ENCODE results near the gene TSSK6.

TSSK6 gene

DNA sequence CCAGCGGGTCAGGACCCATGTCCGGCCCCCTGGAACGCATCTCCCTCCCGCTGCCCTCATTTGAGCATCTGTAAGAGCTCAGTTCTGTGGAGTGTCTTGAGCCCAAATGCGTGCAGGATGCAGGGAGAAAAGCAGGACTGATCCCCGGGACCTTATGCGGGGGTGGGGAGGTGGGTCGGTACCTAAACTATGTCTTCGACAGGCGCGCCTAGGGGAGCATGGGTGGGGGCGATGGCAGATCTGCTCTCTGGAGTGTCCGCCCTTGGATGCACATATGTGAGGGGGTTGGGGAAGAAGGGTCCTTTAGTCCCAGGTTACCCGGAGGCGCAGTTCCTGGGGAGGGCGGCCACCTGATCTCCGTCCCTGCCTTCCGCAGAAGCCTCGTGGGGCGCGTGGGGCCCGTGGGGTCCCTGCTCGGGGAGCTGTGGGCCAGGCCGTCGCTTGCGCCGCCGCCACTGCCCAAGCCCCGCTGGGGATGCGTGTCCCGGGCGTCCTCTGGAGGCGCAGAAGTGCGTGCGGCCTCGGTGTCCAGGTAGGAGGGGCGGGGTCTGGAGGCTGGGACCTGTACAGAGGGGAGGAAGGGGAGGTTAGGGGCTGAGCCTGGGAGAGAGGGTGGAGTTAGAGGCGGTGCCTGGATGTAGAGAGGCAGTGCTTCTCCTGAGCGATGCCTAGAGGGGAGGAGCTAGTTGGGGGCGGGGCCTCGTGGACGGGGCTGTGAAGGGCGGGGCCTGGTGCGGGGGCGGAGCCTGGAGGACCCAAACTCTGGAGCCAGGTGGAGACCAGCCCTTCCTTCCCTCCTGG lies 25.6 kb upstream of the TSSK6 start:
- Mint-ChIP-seq H3K4me3 (peak overlapping the region; percentile 58), H3K27ac (no peak overlapping the region), H3K36me3 (no peaks in the 10 kb centered on the region), H3K27me3 (peaks cover 76% of the 10 kb centered on the region), H3K4me1 (peaks cover 37% of the 10 kb centered on the region), H3K9me3 (no peaks in the 10 kb centered on the region)
- peak; percentile 83 for DNase-seq
- CTCF ChIA-PET = interaction anchor here (0.9 to 1.6 kb wide), 4 partner anchors 9 to 104 kb away, joined by 3 to 9 read pairs (median 4); no protein-coding TSS in a partner anchor

GRCh38 chr19:19540064-19540714 lies 24.8 kb upstream of the TSSK6 start:
- peaks cover 76% of the 10 kb centered on the region for H3K27me3 Mint-ChIP-seq
- no peaks in the 10 kb centered on the region for H3K9me3 Mint-ChIP-seq
- H3K4me3 Mint-ChIP-seq = peak overlapping the region; percentile 52
- peak; percentile 72 for DNase-seq
- no peak overlapping the region for H3K27ac Mint-ChIP-seq
- H3K4me1 Mint-ChIP-seq = peaks cover 37% of the 10 kb centered on the region
- H3K36me3 Mint-ChIP-seq = no peaks in the 10 kb centered on the region
- CTCF ChIA-PET = interaction anchor here (1.6 kb wide), 1 partner anchor 14 kb away, joined by 9 read pairs; no protein-coding TSS in a partner anchor

- CTCF ChIA-PET = interaction anchor here (1.2 kb wide), 1 partner anchor 15 kb away, joined by 6 read pairs; no protein-coding TSS in a partner anchor
These were observed 24.3 kb upstream of the TSSK6 start for GRCh38 chr19:19539698-19540063.

DNA sequence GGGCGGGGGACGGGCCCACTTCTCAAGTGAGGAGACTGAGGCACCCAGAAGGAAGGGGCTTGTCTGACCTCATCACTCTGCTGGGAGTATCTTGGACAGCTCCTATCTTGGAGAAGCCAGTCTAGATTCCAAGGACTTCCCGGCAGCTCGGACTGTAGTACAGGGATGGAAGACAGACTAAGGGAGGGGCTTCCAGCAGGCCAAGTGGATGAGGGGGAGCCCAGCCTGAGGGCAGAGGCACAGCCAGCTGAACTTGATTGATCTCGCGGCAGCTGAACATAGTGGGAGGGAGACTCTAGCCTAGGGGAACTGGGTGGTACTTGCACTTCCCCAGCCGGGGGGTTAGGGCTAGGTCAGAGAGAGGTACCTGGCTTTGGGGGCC lies 23.4 kb upstream of the TSSK6 start:
- H3K4me1 Mint-ChIP-seq = peaks cover 37% of the 10 kb centered on the region
- CTCF ChIA-PET = interaction anchor here (1.2 kb wide), 1 partner anchor 16 kb away, joined by 6 read pairs; no protein-coding TSS in a partner anchor
- DNase-seq = no peak
- no peaks in the 10 kb centered on the region for H3K36me3 Mint-ChIP-seq
- H3K9me3 Mint-ChIP-seq = no peaks in the 10 kb centered on the region
- no peak overlapping the region for H3K27ac Mint-ChIP-seq
- no peak overlapping the region for H3K4me3 Mint-ChIP-seq
- H3K27me3 Mint-ChIP-seq = peaks cover 74% of the 10 kb centered on the region

More at GRCh38 chr19:19539698-19540063, 24.3 kb upstream of the TSSK6 start:
- Mint-ChIP-seq H3K9me3 (no peaks in the 10 kb centered on the region), H3K27ac (no peak overlapping the region), H3K4me1 (peaks cover 37% of the 10 kb centered on the region), H3K4me3 (no peak overlapping the region), H3K27me3 (peaks cover 76% of the 10 kb centered on the region), H3K36me3 (no peaks in the 10 kb centered on the region)
- DNase-seq = no peak

DNA sequence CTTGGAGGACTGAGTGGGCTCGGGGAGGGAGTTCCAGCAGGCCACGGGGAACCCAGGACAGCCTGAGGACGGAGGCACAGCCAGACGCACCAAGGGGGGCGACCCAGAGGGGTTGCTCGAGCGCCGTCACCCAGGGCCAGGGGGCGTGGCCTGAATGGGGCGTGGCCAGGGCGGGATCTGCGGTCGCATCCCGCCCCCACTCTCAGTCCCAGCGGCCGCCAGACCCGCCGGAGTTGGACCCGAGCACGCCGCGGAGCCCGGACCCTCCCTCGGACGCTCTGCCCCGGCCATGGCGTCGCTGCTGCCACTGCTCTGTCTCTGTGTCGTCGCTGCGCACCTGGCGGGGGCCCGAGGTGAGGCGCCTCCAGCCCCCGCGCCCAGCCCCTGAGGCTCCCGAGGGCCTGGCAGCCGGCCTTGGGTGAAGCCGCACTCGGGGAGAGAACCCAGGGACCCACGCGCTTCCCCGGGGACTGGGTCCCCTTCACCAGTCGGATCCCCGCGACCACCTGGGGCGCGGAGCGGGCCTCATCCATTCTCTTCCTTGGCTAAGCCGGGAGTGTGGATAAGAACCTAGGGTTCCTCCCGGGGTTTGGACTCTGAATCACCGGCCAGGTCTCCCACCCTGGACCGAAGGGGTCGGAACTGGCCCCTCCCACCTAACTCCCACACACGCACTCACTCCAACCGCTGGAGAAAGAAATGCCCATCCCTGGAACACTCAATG lies 22.9 kb upstream of the TSSK6 start, which contains the start of gene CILP2:
CILP2 (plus strand) TSS at position 205 of the 724 bp plus-strand sequence; CDS start at position 290, 85 bp downstream.
- no peaks in the 10 kb centered on the region for H3K9me3 Mint-ChIP-seq
- H3K4me1 Mint-ChIP-seq = peaks cover 37% of the 10 kb centered on the region
- CTCF ChIA-PET = interaction anchor here (1.2 kb wide), 1 partner anchor 17 kb away, joined by 6 read pairs; no protein-coding TSS in a partner anchor
- no peaks in the 10 kb centered on the region for H3K36me3 Mint-ChIP-seq
- no peak within 1 kb of the TSS for H3K4me3 Mint-ChIP-seq
- peak; percentile 42 for DNase-seq
- H3K27me3 Mint-ChIP-seq = peaks cover 68% of the 10 kb centered on the region
- H3K27ac Mint-ChIP-seq = peak within 1 kb of the TSS; percentile 49

GRCh38 chr19:19537075-19538048 lies 22.0 kb upstream of the TSSK6 start:
- H3K4me3 Mint-ChIP-seq = no peak overlapping the region
- CTCF ChIA-PET = no interaction called here
- no peak for DNase-seq
- no peaks in the 10 kb centered on the region for H3K9me3 Mint-ChIP-seq
- peaks cover 37% of the 10 kb centered on the region for H3K4me1 Mint-ChIP-seq
- peaks cover 63% of the 10 kb centered on the region for H3K27me3 Mint-ChIP-seq
- H3K27ac Mint-ChIP-seq = peak overlapping the region; percentile 49
- H3K36me3 Mint-ChIP-seq = no peaks in the 10 kb centered on the region

DNA sequence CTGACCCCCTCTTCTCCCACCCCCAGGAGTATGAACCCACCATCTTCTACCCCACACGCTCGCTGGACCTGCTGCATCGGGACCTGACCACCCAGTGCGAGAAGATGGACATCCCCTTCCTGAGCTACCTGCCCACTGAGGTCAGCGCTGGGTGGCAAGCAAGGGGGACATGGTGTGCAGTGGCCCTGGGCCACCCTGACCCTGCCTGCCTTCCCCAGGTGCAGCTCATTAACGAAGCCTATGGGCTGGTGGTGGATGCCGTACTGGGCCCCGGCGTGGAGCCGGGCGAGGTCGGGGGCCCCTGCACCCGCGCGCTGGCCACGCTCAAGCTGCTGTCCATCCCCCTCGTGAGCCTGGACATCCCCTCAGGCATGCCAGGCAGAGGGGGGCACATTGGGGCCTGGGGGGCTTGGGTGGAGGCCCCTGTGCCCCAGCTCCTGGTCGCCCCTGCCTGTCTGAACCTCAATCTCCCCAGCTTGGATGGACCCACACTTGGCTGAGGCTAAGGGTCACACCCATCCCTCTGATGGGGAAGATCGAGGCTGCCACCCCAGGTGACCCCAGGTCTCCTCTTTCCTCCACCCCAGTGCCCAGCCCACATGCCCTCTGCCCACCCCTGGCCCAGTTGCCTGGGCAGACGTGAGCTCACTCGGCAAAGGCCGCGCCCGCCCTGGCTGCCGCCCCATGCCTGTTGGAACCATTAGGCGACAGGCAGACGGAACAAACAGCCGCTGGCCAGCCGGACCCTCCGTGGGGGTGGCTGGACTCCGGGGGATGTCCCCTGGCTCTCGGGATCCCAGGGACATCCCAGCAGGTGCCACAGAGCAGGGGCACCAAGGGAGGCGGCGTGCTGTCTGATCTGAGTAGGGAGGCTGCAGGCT lies 20.2 kb upstream of the TSSK6 start:
- H3K4me1 Mint-ChIP-seq = peaks cover 26% of the 10 kb centered on the region
- no peak overlapping the region for H3K27ac Mint-ChIP-seq
- H3K4me3 Mint-ChIP-seq = no peak overlapping the region
- H3K36me3 Mint-ChIP-seq = peaks cover 4% of the 10 kb centered on the region
- CTCF ChIA-PET = interaction anchor here (0.8 to 1.1 kb wide), 3 partner anchors 10 to 108 kb away, joined by 3 to 4 read pairs (median 3); partner anchors contain the start of gene GMIP
- DNase-seq = no peak
- no peaks in the 10 kb centered on the region for H3K9me3 Mint-ChIP-seq
- H3K27me3 Mint-ChIP-seq = peaks cover 46% of the 10 kb centered on the region

DNA sequence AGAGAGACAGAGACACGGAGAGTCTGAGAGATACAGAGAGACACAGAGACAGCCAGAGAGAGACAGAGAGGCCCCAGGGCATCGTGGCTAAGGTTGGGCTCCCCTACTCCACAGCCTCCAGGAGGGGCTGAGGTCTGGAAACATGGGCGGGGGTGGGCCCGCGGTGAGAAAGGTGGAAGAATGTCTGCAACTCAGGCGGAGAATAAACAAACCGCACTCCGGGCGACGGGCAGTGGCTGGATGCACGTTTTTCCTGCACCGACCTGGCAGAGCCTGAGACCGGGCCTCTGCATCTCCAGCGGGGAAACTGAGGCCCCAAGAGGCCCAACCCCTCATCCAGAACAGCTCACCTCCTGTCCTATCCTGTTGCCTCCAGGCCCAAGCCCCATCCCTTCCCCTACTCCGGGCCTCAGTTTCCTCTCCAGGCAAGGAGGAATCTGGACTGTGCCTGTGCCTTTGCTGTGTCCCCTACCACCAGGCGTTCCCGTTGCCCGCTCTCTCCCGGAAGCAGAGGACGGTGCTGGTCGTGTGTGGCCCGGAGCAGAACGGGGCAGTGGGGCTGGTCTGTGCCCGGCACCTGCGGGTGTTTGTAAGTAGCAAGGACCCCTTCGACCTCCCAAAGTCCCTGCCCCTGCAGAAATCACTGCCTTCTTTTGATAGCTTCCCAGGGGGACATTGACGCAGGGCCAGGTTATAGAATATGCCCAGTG lies 19.4 kb upstream of the TSSK6 start:
- Mint-ChIP-seq H3K9me3 (no peaks in the 10 kb centered on the region), H3K4me3 (no peak overlapping the region), H3K36me3 (peaks cover 4% of the 10 kb centered on the region), H3K27me3 (peaks cover 38% of the 10 kb centered on the region), H3K4me1 (peaks cover 25% of the 10 kb centered on the region), H3K27ac (no peak overlapping the region)
- CTCF ChIA-PET = interaction anchor here (0.8 to 1.1 kb wide), 2 partner anchors 20 to 109 kb away, joined by 3 to 4 read pairs; partner anchors contain the start of gene GMIP
- DNase-seq = no peak

- Mint-ChIP-seq H3K9me3 (no peaks in the 10 kb centered on the region), H3K27ac (no peak overlapping the region), H3K4me1 (peaks cover 22% of the 10 kb centered on the region), H3K36me3 (peaks cover 5% of the 10 kb centered on the region), H3K27me3 (peaks cover 29% of the 10 kb centered on the region), H3K4me3 (no peak overlapping the region)
- DNase-seq = no peak
- CTCF ChIA-PET = no interaction called here
These were observed 18.5 kb upstream of the TSSK6 start for GRCh38 chr19:19533841-19534240.

DNA sequence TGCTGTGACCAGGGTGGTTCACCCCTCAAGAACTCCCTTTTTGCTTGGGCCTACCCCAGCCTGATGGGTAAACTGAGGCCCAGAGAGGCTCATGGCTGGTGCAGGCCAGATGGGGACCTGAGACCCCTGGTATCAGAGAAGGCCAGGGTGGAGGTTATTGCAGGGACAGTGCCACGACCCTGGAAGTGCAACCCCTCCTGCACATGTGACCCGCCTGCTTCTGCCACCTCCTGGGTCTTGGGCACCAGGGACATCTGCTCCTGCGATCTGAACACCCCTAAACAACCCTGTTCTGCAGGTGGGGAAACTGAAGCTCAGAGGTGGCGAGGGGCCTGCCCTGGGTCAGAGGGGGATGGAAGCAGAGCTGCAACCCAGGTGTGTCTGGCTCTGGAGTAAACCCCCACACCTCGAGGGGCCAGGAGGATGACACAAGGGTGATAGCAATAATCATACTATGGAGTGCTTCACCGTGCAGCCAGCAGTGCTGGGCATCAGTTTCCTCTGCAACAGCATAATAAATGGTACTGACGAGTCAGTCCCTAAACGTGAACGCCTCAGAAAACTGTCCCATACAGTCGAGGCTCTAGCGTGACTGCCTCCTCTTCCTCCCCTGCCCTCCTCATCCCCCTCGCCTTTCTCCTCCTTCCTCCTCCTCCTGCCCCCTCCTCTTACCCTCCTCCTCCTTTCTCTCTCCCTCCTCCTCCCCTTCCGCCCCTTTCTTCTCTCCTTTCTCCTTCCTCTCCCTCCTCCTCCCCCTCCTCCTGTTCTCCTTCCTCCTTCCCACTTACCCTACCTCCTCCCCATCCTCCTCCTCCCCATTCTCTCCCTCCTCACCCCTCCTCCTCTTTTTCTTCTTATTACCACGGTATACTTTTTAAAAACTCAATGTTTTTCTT lies 17.7 kb upstream of the TSSK6 start:
- peaks cover 21% of the 10 kb centered on the region for H3K27me3 Mint-ChIP-seq
- no peak overlapping the region for H3K27ac Mint-ChIP-seq
- H3K9me3 Mint-ChIP-seq = no peaks in the 10 kb centered on the region
- H3K36me3 Mint-ChIP-seq = peaks cover 9% of the 10 kb centered on the region
- CTCF ChIA-PET = interaction anchor here (0.7 to 3.0 kb wide), 19 partner anchors 8 to 427 kb away, joined by 3 to 38 read pairs (median 3); partner anchors contain the start of genes GMIP, NDUFA13 and TSSK6
- DNase-seq = no peak
- no peak overlapping the region for H3K4me3 Mint-ChIP-seq
- H3K4me1 Mint-ChIP-seq = peaks cover 16% of the 10 kb centered on the region

Data from activated naive CD4-positive, alpha-beta T cell treated with anti-CD3 and anti-CD28 coated beads, Interleukin-2, amount 10 ng/mL, durations not matched to agents 7 days and 5 days (primary cell).